ENCODE data around the gene ADORA2B.

Gene ADORA2B

GRCh38 chr17:15999974-16000827, 55.3 kb downstream of the ADORA2B start (continued):
- TF ChIP-seq ZNF654 (tag by site-specific recombination; IDR thresholded peaks at IDR 0.05; ENCODE audit: low read depth): no peak

- Histone ChIP-seq H3K36me3 (ENCODE audit: control insufficient read depth in 2 of 2, insufficient read depth in 1 of 2, low read length in 2 of 2) (peaks cover 48 to 65% of the 10 kb centered on the region in 2 experiments), H3K9me3 (ENCODE audit: control insufficient read depth, insufficient read depth, low read depth, low read length) (no peaks in the 10 kb centered on the region), H3K4me3 (ENCODE audit: low read depth, low read length) (peak overlapping the region; percentile 89), H3K4me1 (ENCODE audit: control insufficient read depth, insufficient read depth, low read length) (no peaks in the 10 kb centered on the region), H3K27ac (ENCODE audit: extremely low read depth, low read depth, low read length) (no peak overlapping the region)
- ChIA-PET CTCF (interaction anchor here (0.6 to 1.0 kb wide), 2 partner anchors 52 to 173 kb away, joined by 4 to 5 read pairs; no protein-coding TSS in a partner anchor), POLR2A (interaction anchor here (0.9 to 2.8 kb wide), 3 partner anchors 8 to 214 kb away, joined by 3 to 14 read pairs (median 9); partner anchors contain the start of gene NCOR1)
- TF ChIP-seq ZNF660 (tag by site-specific recombination; IDR thresholded peaks at IDR 0.05) (no peak), SETDB1 (IDR thresholded peaks at IDR 0.05; ENCODE audit: insufficient read length, low read length) (peak; percentile 53), KLF10 (tag by site-specific recombination; IDR thresholded peaks at IDR 0.05) (no peak), ZNF654 (tag by site-specific recombination; IDR thresholded peaks at IDR 0.05; ENCODE audit: low read depth) (no peak), TRIM28 (IDR thresholded peaks at IDR 0.05; ENCODE audit: borderline replicate concordance, low read length) (peak; percentile 74; the same call in 1 of the 2 replicates), FEZF1 (tag by site-specific recombination; IDR thresholded peaks at IDR 0.05) (no peak), HIC1 (tag by site-specific recombination; IDR thresholded peaks at IDR 0.05) (no peak), ZNF626 (tag by site-specific recombination; IDR thresholded peaks at IDR 0.05) (0 out of 2 replicates have a peak, but pooled peaks have one; percentile 83), ZSCAN23 (tag by site-specific recombination; IDR thresholded peaks at IDR 0.05) (no peak), ZBTB48 (tag by site-specific recombination; IDR thresholded peaks at IDR 0.05) (no peak), ZNF585B (tag by site-specific recombination; IDR thresholded peaks at IDR 0.05) (no peak; the same call in 1 of the 2 replicates), ZNF747 (tag by site-specific recombination; IDR thresholded peaks at IDR 0.05) (no peak), ZNF211 (tag by site-specific recombination; IDR thresholded peaks at IDR 0.05; ENCODE audit: low read depth) (no peak), ZNF623 (tag by site-specific recombination; IDR thresholded peaks at IDR 0.05) (no peak), ZBTB49 (tag by site-specific recombination; IDR thresholded peaks at IDR 0.05; ENCODE audit: low read depth) (no peak), ZNF501 (tag by site-specific recombination; IDR thresholded peaks at IDR 0.05) (no peak), GLI2 (tag by site-specific recombination; IDR thresholded peaks at IDR 0.05; ENCODE audit: borderline replicate concordance, low read depth) (no peak), KLF17 (tag by site-specific recombination; IDR thresholded peaks at IDR 0.05) (0 out of 2 replicates have a peak, but pooled peaks have one; percentile 10), REPIN1 (tag by site-specific recombination; IDR thresholded peaks at IDR 0.05; ENCODE audit: low read depth) (no peak), YY2 (tag by site-specific recombination; IDR thresholded peaks at IDR 0.05) (no peak), ZBTB21 (tag by site-specific recombination; IDR thresholded peaks at IDR 0.05) (no peak), ZNF292 (tag by site-specific recombination; IDR thresholded peaks at IDR 0.05; ENCODE audit: borderline replicate concordance, low read depth) (no peak)
- TF ChIP-seq, protein P1, sequence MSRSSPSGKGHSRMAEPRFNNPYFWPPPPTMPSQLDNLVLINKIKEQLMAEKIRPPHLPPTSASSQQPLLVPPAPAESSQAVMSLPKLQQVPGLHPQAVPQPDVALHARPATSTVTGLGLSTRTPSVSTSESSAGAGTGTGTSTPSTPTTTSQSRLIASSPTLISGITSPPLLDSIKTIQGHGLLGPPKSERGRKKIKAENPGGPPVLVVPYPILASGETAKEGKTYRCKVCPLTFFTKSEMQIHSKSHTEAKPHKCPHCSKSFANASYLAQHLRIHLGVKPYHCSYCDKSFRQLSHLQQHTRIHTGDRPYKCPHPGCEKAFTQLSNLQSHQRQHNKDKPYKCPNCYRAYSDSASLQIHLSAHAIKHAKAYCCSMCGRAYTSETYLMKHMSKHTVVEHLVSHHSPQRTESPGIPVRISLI (tag by site-specific recombination; IDR thresholded peaks at IDR 0.05): no peak
- TF ChIP-seq, protein P2, sequence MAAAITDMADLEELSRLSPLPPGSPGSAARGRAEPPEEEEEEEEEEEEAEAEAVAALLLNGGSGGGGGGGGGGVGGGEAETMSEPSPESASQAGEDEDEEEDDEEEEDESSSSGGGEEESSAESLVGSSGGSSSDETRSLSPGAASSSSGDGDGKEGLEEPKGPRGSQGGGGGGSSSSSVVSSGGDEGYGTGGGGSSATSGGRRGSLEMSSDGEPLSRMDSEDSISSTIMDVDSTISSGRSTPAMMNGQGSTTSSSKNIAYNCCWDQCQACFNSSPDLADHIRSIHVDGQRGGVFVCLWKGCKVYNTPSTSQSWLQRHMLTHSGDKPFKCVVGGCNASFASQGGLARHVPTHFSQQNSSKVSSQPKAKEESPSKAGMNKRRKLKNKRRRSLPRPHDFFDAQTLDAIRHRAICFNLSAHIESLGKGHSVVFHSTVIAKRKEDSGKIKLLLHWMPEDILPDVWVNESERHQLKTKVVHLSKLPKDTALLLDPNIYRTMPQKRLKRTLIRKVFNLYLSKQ (tag by site-specific recombination; IDR thresholded peaks at IDR 0.05; ENCODE audit: borderline replicate concordance): no peak
These were observed 56.4 kb downstream of the ADORA2B start for GRCh38 chr17:16001226-16001897.

Measured in HEK293 (cell line).